Spleen (tissue), 7 donors: Measurements from ENCODE around the gene PAMR1.

Experiments
- POLR2A ChIP-seq, 3 donors: fragments of 450-650 bp; IDR thresholded peaks; one replicate each; pipeline ENCODE4 v1.5.1; 2017; ENCODE audit warnings: antibody characterized with exemption in 3 of 3, mild to moderate bottlenecking in 1 of 3
- POLR2AphosphoS5 ChIP-seq, 3 donors: sonication (generic); formaldehyde crosslinking; IDR thresholded peaks; one replicate each; pipeline ENCODE4 v1.5.1; 2017; ENCODE audit warnings: antibody characterized with exemption in 3 of 3
- TF ChIP-seq, protein P1 (sequence below), 11 experiments: fragments of 200-600 bp in 7 of 11; fragments of 450-650 bp in 4 of 11; sonication (generic) in 4 of 11; IDR thresholded peaks in 8 of 11; conservative IDR thresholded peaks in 3 of 11; 1 replicate in 7 of 11; 2 replicates in 4 of 11; pipeline versions ENCODE4 v1.4.0 to v1.8.0; 2016 to 2021; ENCODE audit warnings: antibody characterized with exemption in 11 of 11, inconsistent platforms in 4 of 11, mild to moderate bottlenecking in 1 of 11
- donor health status: DM: no; HTN: no; CAD: no; lungs with moderate emphysema.
- donor health status: DM: no; HTN: no; CAD: no.
- donor health status: DM: no; HTN: no; CAD: no.

- TF ChIP-seq, protein P1, sequence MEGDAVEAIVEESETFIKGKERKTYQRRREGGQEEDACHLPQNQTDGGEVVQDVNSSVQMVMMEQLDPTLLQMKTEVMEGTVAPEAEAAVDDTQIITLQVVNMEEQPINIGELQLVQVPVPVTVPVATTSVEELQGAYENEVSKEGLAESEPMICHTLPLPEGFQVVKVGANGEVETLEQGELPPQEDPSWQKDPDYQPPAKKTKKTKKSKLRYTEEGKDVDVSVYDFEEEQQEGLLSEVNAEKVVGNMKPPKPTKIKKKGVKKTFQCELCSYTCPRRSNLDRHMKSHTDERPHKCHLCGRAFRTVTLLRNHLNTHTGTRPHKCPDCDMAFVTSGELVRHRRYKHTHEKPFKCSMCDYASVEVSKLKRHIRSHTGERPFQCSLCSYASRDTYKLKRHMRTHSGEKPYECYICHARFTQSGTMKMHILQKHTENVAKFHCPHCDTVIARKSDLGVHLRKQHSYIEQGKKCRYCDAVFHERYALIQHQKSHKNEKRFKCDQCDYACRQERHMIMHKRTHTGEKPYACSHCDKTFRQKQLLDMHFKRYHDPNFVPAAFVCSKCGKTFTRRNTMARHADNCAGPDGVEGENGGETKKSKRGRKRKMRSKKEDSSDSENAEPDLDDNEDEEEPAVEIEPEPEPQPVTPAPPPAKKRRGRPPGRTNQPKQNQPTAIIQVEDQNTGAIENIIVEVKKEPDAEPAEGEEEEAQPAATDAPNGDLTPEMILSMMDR (IDR thresholded peaks at IDR 0.05 in 8 of 11, conservative IDR thresholded peaks at IDR 0.05 in 3 of 11): no peak
- TF ChIP-seq POLR2A (IDR thresholded peaks at IDR 0.05) (no peak), POLR2AphosphoS5 (IDR thresholded peaks at IDR 0.05) (no peak)
Observed at GRCh38 chr11:35459489-35459888, 65.9 kb downstream of the PAMR1 start.
